ENCODE data around the gene JTB. TPM values are rescaled to one million over a fixed set of nuclear protein-coding genes. Genes with fewer than 3 reads are reported as not detected.
A peak's percentile ranks its signal among the peaks of the same experiment; 100 is the strongest.

JTB gene
- total RNA-seq, 1 donor, result 162 TPM

DNA sequence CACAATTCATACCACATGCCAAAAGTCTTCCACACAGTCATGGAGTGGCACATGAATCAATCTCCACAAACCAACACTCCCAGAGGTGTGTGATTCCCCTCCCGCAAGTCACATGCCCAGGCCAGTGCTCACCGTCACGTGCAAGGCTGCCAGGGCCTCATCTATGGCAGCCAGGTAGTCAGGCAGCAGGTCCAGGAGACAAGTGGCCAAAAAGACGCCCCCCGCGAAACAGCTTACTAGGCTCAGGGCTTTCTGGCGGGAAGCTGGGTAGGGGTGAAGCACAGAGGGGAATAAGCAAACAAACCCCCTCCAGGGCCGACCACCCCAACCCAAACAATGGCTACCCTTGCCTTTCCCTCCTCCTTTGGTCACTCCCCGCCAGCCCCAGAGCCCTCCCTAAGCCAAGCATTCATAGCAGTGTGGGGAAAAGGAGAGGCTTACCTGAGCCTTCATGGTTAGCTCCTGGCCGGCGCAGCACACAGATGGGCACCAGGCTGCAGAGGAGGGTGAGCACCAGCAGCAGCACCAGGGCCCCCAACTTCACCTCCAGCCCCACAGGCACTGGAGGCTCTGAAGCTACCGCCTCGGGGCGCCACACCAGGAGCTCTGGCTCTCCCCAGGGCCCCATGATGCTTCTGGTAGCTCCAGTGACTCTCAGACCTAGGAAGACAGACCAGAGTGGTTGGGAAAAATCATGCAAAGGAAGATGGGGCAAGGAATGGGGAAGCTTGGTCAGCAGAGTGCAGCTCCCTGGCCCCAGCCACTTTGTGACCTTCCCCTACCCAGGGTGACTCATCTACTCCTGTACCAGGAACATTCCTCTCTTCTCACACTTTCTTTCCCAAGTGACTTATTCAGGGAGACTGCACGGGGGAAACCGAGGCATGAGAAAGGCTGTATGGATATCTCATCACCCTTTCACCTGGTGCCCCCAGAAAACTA lies 15.1 kb downstream of the JTB start:
- H2AFZ ChIP-seq (ENCODE audit: low read length), result peak overlapping the region; percentile 96
- no peaks in the 10 kb centered on the region for H3K9me3 ChIP-seq (ENCODE audit: low read depth, low read length)

DNA sequence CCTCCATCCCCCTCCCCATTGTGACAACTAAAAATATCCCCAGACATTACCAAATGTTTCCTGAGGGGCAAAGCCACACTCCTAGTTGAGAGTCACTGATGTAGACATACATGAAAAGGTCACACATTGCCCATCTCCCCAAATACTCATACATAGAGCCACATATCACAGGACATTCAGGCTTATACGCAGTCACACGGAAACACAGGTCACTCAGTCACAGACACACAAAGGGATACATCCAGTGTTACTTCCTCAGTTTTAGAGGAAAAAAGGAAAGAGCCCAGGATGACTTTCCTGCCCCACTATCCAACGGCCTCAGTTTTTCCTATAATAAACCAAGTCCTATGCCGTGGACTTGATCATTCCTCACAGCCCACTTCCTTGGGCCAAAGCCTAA lies 16.1 kb downstream of the JTB start:
- H3K4me3 ChIP-seq (ENCODE audit: insufficient read depth, low read length), result no peak overlapping the region

More for the DNA sequence above, 15.1 kb downstream of the JTB start:
- TF ChIP-seq, protein P1, sequence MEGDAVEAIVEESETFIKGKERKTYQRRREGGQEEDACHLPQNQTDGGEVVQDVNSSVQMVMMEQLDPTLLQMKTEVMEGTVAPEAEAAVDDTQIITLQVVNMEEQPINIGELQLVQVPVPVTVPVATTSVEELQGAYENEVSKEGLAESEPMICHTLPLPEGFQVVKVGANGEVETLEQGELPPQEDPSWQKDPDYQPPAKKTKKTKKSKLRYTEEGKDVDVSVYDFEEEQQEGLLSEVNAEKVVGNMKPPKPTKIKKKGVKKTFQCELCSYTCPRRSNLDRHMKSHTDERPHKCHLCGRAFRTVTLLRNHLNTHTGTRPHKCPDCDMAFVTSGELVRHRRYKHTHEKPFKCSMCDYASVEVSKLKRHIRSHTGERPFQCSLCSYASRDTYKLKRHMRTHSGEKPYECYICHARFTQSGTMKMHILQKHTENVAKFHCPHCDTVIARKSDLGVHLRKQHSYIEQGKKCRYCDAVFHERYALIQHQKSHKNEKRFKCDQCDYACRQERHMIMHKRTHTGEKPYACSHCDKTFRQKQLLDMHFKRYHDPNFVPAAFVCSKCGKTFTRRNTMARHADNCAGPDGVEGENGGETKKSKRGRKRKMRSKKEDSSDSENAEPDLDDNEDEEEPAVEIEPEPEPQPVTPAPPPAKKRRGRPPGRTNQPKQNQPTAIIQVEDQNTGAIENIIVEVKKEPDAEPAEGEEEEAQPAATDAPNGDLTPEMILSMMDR (IDR thresholded peaks at IDR 0.05; ENCODE audit: extremely low read depth, low read depth, low read length), result no peak
- no peaks in the 10 kb centered on the region for H3K27me3 ChIP-seq (ENCODE audit: insufficient read depth, low read length)
- H3K36me3 ChIP-seq (ENCODE audit: insufficient read depth, low read length), result peaks cover 14% of the 10 kb centered on the region
- H3K4me2 ChIP-seq (ENCODE audit: insufficient read depth, low read length), result peak overlapping the region; percentile 95
- peaks cover 31% of the 10 kb centered on the region for H3K79me2 ChIP-seq (ENCODE audit: insufficient read depth, low read length)
- H3K4me3 ChIP-seq (ENCODE audit: insufficient read depth, low read length), result peak overlapping the region; percentile 93
- peaks cover 7% of the 10 kb centered on the region for H4K20me1 ChIP-seq (ENCODE audit: insufficient read depth, low read length)
- peak; percentile 91 for DNase-seq (ENCODE audit: insufficient read length, low spot score, missing footprints)
- H3K4me1 ChIP-seq (ENCODE audit: insufficient read depth, low read length), result peaks cover 38% of the 10 kb centered on the region
- H3K27ac ChIP-seq (ENCODE audit: low read depth, low read length), result peak overlapping the region; percentile 93

DNA sequence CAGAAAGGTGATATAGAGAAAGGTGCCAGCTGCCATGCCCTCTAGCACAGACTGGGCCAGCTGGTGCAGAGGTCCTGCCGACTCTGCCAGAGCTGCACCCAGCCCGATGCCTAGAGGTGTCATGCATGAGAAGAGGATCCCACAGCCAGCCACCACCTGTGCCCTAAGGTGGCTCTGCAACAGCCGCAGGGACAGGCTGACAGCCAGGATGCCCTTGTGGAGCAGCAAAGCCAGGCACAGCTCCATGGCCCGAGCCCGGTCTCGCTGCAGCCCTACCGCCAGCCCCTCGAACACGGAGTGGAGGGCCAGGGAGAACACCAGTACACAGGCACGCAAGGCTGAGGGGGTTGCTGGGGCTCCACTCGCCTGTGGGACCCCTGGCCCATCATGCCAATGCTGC lies 17.3 kb downstream of the JTB start:
- Histone ChIP-seq H3K4me2 (ENCODE audit: insufficient read depth, low read length) (no peak overlapping the region), H3K9me3 (ENCODE audit: low read depth, low read length) (no peaks in the 10 kb centered on the region), H4K20me1 (ENCODE audit: insufficient read depth, low read length) (peaks cover 25% of the 10 kb centered on the region), H3K79me2 (ENCODE audit: insufficient read depth, low read length) (peaks cover 50% of the 10 kb centered on the region), H3K27me3 (ENCODE audit: insufficient read depth, low read length) (no peaks in the 10 kb centered on the region), H3K27ac (ENCODE audit: low read depth, low read length) (no peak overlapping the region), H3K4me3 (ENCODE audit: insufficient read depth, low read length) (no peak overlapping the region), H3K4me1 (ENCODE audit: insufficient read depth, low read length) (peaks cover 37% of the 10 kb centered on the region), H3K36me3 (ENCODE audit: insufficient read depth, low read length) (peaks cover 14% of the 10 kb centered on the region), H2AFZ (ENCODE audit: low read length) (no peak overlapping the region)
- TF ChIP-seq, protein P1 (IDR thresholded peaks at IDR 0.05; ENCODE audit: extremely low read depth, low read depth, low read length), result no peak
- DNase-seq (ENCODE audit: insufficient read length, low spot score, missing footprints), result no peak

More for the DNA sequence above, 16.1 kb downstream of the JTB start:
- H3K27me3 ChIP-seq (ENCODE audit: insufficient read depth, low read length), result no peaks in the 10 kb centered on the region
- peak overlapping the region; percentile 95 for H3K4me2 ChIP-seq (ENCODE audit: insufficient read depth, low read length)
- H3K36me3 ChIP-seq (ENCODE audit: insufficient read depth, low read length), result peaks cover 14% of the 10 kb centered on the region
- no peaks in the 10 kb centered on the region for H3K9me3 ChIP-seq (ENCODE audit: low read depth, low read length)
- no peak overlapping the region for H3K27ac ChIP-seq (ENCODE audit: low read depth, low read length)
- TF ChIP-seq, protein P1 (IDR thresholded peaks at IDR 0.05; ENCODE audit: extremely low read depth, low read depth, low read length), result no peak
- H2AFZ ChIP-seq (ENCODE audit: low read length), result no peak overlapping the region
- H3K79me2 ChIP-seq (ENCODE audit: insufficient read depth, low read length), result peaks cover 41% of the 10 kb centered on the region
- H4K20me1 ChIP-seq (ENCODE audit: insufficient read depth, low read length), result peaks cover 16% of the 10 kb centered on the region
- DNase-seq (ENCODE audit: insufficient read length, low spot score, missing footprints), result peak; percentile 14
- H3K4me1 ChIP-seq (ENCODE audit: insufficient read depth, low read length), result peaks cover 42% of the 10 kb centered on the region

DNA sequence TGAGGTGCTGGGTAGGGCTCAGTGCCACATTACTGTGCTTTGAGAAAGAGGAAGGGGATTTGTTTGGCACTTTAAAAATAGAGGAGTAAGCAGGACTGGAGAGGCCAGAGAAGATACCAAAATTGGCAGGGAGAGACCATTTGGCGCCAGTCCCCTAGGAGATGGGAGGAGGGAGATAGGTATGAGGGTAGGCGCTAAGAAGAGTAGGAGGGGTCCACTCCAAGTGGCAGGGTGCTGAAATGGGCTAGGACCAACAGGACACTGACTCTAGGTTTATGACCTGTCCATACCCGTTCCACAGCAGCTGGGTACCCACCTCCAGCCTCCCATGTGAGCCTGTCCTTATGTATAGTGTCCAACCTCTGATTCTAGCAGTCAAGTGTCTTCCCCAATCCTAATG lies 18.0 kb downstream of the JTB start:
- TF ChIP-seq, protein P1 (IDR thresholded peaks at IDR 0.05; ENCODE audit: extremely low read depth, low read depth, low read length), result no peak
- no peak overlapping the region for H2AFZ ChIP-seq (ENCODE audit: low read length)
- no peaks in the 10 kb centered on the region for H3K27me3 ChIP-seq (ENCODE audit: insufficient read depth, low read length)
- no peaks in the 10 kb centered on the region for H3K9me3 ChIP-seq (ENCODE audit: low read depth, low read length)
- no peak overlapping the region for H3K27ac ChIP-seq (ENCODE audit: low read depth, low read length)
- DNase-seq (ENCODE audit: insufficient read length, low spot score, missing footprints), result peak; percentile 31
- peaks cover 31% of the 10 kb centered on the region for H4K20me1 ChIP-seq (ENCODE audit: insufficient read depth, low read length)
- H3K4me2 ChIP-seq (ENCODE audit: insufficient read depth, low read length), result no peak overlapping the region
- no peak overlapping the region for H3K4me3 ChIP-seq (ENCODE audit: insufficient read depth, low read length)
- peaks cover 58% of the 10 kb centered on the region for H3K79me2 ChIP-seq (ENCODE audit: insufficient read depth, low read length)
- peaks cover 37% of the 10 kb centered on the region for H3K4me1 ChIP-seq (ENCODE audit: insufficient read depth, low read length)
- peaks cover 17% of the 10 kb centered on the region for H3K36me3 ChIP-seq (ENCODE audit: insufficient read depth, low read length)
